Measurements from ENCODE around the gene ITGB6.
"Not testable (repeated sequence)": the region's sequence is repeated elsewhere in the genome, so short reads cannot be mapped to it uniquely, and the experiment has no call there.

- not testable (repeated sequence) for TF ChIP-seq CTCF (conservative IDR thresholded peaks at IDR 0.05); ZFX (IDR thresholded peaks at IDR 0.05)
These were observed 51.7 kb downstream of the ITGB6 start for GRCh38 chr2:160148419-160148818.

Measured in C4-2B (cell line).